22Rv1 (cell line): ENCODE results near the gene PGS1.
A peak's percentile ranks its signal among the peaks of the same experiment; 100 is the strongest.

ENCODE experiments used
- H3K27ac ChIP-seq: fragments of 450-650 bp; 2 replicates; pipeline ENCODE4 v1.5.1; 2017
- ZFX ChIP-seq: fragments of 450-650 bp; IDR thresholded peaks from 2 replicates; pipeline ENCODE4 v1.6.1; 2017; ENCODE audit warnings: antibody characterized with exemption, borderline replicate concordance
- TF ChIP-seq, protein P1 (sequence below): fragments of 450-650 bp; IDR thresholded peaks from 2 replicates; pipeline ENCODE4 v1.5.1; 2017; ENCODE audit warnings: mild to moderate bottlenecking

The PGS1 gene

DNA sequence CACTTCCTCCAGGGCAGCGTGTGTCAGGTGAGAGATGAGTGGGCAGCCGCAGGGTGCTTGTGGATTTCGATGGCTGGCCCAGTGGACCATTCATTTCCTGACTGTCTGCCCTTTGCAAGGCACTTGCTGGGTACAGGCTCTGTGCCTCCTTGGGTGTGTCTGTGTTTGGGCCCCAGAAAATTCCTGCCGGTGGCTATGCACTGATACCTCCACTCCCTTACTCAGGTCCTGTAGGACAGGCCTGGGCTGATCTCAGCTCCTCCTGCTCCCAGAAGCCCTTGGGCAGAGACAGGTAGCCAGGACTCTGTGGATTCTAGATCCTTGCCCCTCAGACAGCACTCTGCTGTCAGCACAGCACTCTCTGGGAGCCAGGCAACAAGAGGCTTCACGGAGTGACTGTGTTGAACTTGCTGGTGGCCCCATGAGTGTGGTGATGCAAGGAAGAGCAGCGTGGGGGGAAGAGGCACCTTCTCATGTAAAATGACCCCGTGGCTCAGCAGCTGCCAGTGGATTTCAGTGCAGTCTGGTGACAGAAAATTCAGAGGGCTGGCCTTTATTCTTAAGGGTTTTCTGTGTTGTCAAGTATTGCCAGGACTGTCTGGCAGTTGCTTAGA, 29.0 kb downstream of the PGS1 start:
- TF ChIP-seq, protein P1, sequence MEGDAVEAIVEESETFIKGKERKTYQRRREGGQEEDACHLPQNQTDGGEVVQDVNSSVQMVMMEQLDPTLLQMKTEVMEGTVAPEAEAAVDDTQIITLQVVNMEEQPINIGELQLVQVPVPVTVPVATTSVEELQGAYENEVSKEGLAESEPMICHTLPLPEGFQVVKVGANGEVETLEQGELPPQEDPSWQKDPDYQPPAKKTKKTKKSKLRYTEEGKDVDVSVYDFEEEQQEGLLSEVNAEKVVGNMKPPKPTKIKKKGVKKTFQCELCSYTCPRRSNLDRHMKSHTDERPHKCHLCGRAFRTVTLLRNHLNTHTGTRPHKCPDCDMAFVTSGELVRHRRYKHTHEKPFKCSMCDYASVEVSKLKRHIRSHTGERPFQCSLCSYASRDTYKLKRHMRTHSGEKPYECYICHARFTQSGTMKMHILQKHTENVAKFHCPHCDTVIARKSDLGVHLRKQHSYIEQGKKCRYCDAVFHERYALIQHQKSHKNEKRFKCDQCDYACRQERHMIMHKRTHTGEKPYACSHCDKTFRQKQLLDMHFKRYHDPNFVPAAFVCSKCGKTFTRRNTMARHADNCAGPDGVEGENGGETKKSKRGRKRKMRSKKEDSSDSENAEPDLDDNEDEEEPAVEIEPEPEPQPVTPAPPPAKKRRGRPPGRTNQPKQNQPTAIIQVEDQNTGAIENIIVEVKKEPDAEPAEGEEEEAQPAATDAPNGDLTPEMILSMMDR = no peak
- no peak for TF ChIP-seq ZFX
- H3K27ac ChIP-seq = no peak overlapping the region

- TF ChIP-seq, protein P1 = no peak
- TF ChIP-seq ZFX = no peak
- H3K27ac ChIP-seq = no peak overlapping the region
These were observed 30.1 kb downstream of the PGS1 start for GRCh38 chr17:78408476-78409050.

DNA sequence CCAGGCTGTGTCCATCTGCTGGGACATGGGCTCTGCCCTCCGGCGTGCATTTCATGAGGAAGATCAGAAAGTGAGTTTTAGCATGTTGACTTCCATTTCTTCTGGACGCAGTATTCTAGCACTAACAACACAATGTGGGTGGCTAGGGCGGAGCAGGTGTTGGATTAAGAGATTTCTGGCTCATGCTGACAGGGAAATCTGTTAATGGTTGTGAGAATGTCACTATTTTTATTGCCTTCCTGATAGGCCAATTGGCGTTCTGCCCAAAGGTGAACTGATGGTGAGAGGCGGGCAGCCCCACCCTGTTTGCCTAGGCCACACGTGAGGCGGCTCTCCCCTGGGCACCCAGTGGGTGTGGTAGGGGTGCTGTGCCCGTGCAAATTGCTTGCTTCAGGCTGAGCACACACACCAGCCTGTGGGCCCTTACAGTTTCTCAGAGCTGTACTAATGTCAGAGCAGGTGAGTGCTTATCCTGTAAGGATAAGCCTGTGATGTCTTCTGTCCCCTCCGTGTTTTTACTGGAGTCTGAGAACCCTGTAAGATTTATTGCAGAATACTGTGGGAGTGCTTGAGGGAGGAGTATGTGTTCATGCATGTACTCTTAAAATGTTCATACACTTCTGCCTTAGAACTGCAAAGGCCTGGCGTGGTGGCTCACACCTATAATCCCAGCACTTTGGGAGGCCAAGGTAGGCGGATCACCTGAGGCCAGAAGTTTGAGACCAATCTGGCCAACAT, 30.9 kb downstream of the PGS1 start:
- no peak overlapping the region for H3K27ac ChIP-seq
- TF ChIP-seq, protein P1 = no peak
- no peak for TF ChIP-seq ZFX

DNA sequence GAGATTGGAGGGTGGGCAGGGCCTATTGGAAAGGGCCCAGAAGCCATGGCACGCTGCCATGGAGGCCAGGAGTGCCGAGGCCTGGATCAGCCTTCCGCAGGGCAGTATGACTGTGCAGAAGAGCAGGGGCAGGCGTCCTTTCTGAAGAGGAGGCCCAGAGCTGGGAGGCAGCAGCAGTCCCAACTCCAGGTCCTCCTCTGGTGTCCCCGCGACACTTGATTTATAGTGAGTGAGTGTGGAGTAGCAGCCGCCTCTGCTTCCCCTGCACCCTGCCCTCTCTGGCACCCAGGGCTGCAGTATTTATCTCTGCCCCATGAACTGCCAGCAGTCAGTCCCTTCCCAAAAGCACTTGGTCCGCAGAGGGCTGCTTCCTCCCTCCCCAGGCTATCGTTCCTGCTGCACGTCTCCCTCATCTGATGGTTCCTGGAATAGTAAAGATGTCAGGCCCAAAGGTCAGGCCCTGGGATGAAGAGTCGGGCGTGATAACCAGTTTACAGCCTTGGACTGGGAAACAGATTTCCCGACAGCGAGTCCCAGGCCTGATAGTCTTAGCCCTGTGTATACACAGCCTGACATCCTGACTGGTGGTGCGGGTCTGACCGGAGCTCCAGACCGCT, 32.9 kb downstream of the PGS1 start:
- H3K27ac ChIP-seq = no peak overlapping the region

GRCh38 chr17:78412403-78412802, 34.0 kb downstream of the PGS1 start:
- TF ChIP-seq ZFX = no peak
- TF ChIP-seq, protein P1 = peak; percentile 57
- no peak overlapping the region for H3K27ac ChIP-seq

More for the DNA sequence above, 32.9 kb downstream of the PGS1 start:
- TF ChIP-seq ZFX = no peak
- TF ChIP-seq, protein P1 = no peak

GRCh38 chr17:78414178-78415162, 36.0 kb downstream of the PGS1 start:
- H3K27ac ChIP-seq = no peak overlapping the region
- TF ChIP-seq, protein P1 = no peak
- no peak for TF ChIP-seq ZFX
